Measurements from ENCODE around the gene IZUMO1.
A peak's percentile ranks its signal among the peaks of the same experiment; 100 is the strongest.
"Not testable (repeated sequence)": the region's sequence is repeated elsewhere in the genome, so short reads cannot be mapped to it uniquely, and the experiment has no call there.

Gene IZUMO1

DNA sequence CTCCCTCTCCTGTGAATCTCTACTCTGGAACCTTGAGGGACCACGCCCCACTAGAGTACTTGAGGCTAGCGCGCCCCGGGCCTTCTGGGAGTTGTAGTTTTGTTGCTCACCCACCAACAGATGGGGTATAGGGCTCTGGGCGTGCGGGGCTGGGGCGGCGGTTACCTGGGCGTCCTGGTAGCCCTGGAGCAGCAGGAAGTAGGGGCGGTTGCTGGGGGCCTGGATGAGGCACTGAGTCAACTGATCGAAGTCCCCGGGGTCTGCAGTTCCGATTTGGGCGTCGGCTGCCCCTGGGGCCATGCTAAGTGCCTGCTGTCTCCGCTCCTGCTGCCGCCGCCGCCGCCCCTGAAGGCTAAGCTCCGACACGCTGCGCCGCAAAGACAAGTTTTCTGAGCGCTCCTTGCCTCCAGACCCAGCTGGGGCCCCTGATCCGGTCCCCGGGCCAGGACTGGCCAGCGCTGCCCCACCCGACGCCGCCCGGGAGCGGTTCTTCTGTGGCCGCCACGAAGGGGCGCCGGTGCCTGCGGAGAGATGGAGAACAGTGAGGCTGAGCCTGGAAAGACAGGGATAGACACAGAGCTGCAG lies 11.6 kb downstream of the IZUMO1 start:
- DNase-seq, result peak; percentile 91

DNA sequence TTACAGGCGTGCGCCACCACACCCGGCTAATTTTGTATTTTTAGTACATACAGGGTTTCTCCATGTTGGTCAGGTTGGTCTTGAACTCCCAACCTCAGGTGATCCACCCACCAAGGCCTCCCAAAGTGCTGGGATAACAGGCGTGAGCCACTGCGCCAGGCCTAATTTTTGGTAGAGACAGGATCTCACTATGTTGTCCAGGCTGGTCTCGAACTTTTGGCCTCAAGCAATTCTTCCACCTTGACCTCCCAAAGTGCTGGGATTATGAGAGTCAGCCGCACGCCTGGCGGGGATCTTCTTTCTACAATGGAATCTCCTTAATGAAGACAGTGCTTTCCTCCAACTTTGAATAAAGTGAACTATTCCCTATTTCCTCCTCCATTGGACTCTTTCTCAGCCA lies 12.1 kb downstream of the IZUMO1 start:
- DNase-seq, result no peak

DNA sequence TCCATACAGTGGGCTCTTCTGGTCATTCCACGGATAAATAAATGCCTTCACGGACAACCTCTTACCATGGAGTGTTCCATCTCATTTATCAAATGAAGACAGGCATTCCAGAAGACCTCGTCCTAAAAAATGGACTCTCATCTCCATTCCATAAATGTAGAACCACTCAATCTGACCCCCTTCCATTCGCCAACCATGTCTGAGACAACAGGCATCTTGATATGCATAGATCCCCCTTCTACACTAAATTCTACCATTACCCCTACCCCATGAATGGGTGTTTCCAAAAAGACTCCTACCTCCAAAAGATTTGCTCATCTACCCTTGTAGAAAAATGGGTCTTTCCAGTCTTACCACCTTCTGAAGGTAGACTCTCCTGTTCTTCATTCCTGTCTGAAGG lies 15.3 kb downstream of the IZUMO1 start:
- no peak for DNase-seq

DNA sequence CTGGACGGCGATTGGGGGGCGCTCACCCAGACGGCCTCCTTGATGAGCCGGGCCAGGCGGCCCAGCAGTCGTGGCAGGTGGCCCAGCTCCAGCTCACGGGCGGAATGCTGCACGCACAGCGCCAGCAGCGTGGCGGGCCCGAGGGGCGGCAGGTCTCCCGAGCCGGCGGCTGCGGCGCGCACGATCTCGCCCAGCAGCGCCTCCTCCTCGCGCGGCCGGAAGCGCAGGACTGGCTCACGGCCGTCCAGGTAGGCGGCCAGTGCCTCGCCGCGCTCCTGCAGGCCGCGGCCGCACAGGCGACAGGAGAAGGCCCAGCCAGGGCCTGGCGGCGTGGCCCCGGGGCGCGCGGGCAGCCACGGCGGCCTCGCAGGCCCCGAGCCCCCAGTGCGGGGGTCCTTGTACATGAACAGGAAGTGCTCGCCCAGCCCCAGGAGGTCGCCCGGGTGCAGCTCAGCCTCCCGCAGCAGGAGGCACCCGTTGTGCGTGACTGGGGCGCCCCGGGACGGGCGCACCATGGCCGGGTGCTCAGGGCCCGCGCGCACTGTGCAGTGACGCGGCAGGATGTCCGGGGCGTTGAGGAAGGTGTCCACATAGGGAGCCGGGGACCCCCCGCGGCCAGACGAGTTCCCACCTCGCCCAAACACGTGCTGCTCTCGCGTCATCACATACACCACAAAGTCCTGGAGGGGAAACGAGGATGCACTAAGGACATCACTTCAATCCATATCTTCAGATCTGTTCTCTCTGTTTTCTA lies 17.6 kb downstream of the IZUMO1 start:
- peak; percentile 62 for DNase-seq

DNA sequence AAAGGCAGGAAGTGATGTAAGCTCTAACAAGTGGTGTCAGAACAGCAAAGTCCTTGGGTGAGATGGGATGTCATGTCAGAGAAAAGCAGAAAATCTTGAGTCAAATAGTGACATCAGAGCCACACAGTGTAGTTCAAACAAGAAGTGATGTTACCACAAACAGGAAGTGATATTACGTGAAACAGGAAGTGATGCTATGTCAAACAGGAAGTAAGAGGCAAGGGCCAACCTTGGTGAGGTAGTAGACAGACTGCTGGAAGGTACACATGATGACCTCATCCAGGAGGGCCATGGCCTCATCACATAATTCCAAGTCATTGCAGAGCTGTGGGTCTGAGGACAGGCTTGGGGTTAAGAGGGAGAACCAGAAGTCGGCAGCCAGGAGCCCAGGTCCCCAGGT lies 20.2 kb downstream of the IZUMO1 start:
- DNase-seq, result peak; percentile 58

DNA sequence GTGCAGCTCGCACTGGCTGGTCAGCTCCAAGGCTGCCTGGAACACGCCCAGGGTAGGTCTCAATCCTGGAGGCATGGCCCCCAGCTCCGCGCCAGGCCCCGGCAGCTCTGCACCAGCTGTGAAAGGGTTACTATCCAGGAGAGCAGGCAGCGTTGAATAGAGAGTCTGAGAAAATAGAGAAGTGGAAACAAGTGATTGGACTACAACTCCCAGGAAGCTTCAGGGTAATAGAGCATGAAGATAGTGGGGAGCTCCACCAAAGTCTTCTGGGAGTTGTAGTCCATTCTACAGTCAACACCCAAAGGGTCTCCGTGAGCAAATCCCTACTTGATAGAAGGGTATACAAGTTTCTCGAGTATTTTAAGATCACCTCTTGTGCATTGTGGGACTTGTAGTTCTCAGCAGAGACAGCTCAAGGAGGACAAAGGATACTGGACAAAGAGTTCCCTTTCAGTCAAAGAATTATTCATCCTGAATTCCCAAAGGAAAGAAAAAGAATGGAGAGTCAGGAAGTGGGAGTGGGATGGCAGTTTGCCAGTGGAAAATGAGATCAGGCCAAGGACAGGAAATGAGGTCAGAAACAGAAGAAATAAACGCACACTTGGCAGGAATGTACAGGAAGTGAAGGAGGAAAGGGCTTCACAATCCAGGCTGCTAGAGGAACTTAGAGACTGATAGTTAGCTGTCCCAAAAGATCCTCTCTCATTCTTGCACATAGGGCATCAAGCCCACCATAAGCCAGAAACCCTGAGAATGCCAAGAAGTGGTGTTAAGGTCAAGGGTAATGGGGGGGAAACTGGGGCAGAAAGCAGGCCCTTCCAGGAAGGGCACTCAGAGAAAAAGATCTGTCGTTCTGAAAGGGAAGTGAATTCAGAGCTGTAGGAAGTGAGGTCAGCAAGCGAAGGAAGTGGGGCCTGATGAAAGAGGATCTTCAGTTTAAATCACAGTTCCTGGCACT lies 21.6 kb downstream of the IZUMO1 start:
- peak; percentile 79 for DNase-seq

DNA sequence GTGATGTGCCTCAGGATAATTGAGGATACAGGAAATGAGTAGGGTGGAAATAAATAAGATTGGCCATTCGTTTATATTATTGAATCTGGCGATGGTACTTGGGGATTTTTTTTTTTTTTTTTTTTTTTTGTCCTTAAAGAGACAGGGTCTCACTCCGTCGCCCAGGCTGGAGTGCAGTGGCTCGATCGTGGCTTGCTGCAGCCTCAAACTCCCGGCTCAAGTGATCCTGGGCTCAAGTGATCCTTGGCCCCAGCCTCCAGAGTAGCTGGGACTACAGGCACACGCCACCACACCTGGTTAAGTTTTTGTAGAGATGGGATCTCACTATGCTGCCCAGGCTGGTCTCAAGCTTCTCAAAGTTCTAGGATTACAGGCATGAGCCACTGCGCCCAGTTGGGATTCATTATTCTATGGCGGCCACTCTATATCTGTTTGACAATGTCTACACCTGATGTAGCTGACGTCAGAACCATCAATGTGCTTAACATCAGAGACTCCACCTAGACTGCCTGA lies 24.5 kb downstream of the IZUMO1 start:
- DNase-seq, result no peak

DNA sequence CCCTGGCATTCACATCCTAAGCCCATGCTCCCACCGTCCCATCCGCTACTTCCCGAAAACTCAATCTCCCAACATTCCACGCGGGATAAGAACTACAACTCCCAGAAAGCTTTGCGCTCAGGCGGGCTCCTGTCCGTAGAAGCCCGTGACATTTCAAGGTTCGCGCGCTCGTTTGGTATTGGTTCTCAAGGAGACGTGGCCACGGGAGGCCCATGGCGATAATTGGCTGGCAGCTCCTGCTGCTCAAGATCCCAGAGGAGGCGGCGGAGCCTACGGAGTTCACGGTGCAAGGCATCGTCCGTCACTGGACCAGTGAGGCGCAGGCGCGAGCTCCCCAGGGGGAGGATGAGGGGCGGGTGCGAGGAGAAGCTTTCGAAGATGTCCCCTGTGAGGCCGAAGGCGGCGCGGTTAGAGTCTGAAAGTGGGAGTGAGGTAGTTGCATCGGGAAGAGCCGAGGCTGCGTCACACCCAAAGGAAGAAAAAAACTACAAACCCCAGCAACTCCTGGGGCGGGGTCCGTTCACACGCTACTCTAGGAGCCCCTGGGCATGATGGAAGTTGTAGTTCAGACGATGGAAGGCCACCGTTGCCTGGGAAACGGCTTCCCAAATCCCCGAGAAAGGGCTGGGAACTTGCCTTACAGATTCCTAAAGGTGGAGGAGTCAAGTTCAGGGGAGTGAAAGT lies 26.0 kb downstream of the IZUMO1 start:
- peak; percentile 99 for DNase-seq

DNA sequence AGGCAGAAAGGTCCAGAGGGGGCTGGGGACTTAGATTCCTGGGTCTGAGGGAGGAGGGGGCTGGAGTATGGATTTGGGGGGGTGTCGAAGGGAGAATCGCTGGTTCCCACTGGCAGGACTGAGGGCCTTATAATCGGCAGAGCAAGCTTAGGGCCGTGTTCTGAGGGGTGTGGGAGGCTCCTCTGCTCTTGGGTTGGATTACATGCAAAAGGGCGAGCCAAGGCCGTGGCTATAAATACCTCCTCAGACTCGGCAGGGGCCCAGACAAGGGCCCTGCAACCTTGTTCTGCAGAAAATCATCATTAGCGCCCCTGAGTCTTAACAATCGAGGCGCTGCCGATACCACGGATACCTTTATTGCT lies 26.5 kb downstream of the IZUMO1 start:
- no peak for DNase-seq

DNA sequence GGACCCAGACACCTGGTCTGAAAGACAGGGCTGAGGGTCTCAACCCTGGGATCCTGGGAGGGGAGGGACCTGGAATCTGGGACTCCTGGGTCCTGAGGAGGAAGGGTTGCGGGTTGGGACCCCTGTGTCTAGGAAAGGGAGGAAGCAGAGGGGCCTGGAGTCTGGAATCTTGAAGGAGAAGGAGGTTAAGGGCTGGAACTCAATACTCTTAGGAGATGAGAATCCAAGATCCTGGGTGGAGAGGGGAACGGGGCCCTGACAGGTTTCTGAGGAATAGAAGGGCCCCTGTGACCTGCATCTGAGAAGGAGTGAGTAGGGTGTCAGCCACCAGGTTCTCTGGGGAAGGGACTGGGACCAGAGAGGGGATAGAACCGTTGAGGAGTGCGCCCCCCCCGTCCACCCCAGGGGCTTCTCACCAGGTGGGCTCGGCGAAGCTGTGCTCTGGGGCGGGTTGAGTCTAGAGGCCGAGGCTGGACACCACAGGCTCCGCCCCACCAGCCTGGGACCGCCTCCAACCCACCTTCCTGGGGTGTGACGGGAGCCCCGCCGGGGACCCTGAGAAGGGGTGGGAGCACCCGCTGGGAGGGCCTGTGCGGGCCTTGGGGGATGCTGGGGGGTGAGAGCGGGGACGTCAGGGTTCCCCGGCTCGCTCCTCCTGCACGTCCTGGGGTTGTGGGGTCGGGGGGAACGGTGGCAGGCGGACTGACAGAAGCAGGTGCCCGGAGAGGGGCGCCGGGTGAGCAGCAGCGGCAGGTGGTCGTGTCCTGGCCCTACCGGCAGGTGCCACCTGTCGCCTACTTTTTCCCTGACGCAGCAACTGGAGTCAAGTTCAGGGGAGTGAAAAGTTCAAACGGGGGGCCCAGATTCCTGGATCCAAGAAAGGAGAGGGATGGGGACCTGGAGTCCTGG lies 27.2 kb downstream of the IZUMO1 start, which contains the start of gene MAMSTR:
TSS of gene MAMSTR (minus strand) at position 463 of the 909 bp plus-strand sequence. CDS start 694 bp downstream, outside the sequence.
- no peak for DNase-seq

DNA sequence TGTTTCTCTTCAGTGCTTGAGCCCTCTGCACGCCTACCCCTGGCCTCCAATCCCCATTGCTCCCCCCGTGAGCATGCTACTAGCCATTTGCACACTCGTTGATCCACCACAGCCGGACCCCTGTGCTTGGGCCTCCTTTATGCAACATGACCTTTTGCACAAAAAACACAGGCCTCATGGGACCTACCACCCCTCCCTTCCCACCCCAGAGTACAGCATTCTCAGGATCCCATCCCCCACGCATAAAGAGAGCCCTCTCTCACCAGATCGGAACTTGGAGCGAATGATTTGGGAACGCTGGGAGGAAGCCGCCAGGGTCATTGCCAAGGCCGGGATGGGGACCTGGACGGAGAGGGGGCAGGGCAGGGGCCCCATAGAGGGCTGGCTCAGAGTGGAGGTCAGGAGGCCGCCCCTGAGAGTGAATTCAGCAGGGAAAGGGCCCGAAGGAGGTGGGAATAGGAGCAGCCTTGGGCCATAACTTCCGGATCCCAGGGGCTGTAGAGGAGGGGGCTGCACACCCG lies 27.9 kb downstream of the IZUMO1 start:
- DNase-seq, result no peak

DNA sequence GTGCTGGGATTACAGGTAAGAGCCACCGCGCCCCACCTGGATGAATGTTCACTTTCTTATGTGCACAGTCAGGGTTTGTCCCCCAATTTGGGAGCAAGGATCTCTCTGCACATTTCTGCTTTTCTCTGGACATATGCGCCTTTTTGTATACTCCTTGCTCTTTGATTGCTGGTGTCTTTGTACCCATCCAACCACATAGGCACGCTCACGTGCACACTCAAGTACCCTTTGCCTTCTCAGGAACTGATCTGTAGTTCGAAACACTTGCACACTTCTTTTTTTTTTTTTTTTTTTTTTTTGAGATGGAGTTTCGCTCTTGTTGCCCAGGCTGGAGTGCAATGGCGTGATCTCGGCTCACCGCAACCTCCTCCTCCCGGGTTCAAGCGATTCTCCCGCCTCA lies 28.6 kb downstream of the IZUMO1 start:
- not testable (repeated sequence) for DNase-seq

DNA sequence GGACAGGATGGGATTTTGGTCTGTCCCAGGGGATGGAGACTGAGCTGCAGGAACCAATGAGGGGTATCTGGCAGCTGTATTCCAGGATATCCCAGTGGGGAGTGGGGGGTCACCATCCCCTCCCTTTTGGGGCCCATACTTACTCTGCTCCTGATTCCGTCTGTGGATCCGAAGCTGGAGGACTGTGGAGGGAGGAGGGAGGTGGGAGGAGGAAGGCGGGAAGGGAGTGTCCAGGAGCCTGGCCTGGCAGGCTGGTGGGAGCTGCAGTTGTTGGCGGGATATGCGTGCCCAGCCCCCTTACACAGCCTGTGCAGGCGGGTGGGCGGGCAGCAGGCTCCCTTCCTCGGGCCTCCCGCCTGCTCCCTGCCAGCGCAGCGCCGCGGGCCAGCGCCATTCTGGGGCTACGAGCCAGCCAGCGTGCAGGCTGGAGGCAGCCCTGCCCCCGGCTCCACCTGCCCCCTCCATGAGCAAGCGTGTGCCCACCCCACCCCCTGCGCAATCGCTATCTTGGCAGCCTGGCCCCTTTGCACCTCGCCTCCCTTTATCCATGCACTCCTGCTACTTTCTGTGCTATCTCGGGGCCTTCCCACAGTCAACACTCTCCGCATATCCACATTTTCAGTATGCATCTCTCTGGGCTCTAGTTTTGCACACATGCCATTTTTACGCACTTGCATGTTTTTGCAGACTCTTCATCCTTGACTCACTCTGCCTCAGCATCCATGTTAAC lies 30.0 kb downstream of the IZUMO1 start:
- DNase-seq, result peak; percentile 31

DNA sequence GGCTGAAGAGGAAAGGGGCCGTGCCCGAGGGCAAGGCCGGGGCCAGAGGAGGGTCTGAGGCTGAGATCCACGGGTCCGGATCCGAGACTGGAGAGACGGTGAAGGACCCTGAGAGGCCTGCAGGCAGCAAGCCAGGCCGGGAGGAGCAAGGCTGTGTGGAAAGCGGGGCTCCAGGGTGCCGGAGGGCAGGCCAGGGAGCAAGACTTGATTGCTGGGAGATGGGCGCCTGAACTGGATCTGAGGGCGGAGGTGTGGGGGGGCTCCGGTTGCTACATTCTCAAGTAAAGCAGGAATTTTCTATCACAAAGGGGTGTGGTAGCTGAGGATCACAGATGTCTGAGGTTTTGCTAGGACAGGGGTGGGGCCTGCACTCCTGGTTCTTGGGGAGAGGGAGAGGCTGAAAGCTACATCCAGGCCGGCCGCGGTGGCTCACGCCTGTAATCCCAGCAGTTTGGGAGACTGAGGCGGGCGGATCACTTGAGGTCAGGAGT lies 31.0 kb downstream of the IZUMO1 start:
- DNase-seq, result no peak

DNA sequence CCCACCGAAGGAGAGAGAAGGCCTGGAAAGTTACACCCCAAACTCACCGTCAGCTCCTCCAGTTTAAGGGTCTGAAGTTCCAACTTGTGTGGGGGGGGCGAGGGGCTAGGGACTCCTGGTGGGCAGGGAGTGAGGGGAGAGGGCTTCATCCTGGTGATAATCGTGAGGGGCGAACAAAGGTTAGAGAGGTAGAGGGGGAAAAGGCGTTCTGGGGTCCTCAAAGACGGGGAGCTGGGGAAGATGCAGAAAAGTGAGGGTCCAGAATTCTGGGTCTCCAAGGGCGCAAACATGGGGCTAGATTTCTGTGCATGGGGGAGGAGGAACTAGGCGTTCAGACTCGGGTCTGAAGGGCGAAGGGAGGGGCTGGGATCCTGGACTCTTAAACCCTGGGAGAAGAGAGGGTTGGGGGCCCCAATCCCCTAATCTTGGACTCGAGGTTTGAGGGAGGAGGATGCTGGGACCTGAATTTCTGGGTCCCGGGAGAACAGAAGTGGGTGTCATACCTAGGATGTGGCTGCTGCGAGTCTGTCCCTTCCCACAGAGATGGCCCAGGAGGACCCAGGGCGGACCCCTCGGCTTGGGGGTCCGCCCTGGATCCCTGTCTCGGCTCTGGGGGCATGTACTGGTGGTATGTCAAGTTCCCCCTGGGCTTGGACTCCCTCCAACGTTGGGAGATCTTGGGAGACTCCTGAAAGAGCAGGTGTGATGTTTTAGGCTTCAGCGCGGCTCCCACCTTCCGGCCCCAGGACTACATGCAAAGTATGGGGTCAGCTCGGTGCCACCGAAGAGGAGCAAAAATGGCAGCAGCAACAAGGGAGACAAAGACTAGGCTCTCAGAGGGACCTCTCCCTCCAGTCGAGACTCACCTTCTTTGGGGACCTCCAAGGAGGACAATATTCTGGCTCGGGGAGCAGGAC lies 31.7 kb downstream of the IZUMO1 start:
- DNase-seq, result no peak

DNA sequence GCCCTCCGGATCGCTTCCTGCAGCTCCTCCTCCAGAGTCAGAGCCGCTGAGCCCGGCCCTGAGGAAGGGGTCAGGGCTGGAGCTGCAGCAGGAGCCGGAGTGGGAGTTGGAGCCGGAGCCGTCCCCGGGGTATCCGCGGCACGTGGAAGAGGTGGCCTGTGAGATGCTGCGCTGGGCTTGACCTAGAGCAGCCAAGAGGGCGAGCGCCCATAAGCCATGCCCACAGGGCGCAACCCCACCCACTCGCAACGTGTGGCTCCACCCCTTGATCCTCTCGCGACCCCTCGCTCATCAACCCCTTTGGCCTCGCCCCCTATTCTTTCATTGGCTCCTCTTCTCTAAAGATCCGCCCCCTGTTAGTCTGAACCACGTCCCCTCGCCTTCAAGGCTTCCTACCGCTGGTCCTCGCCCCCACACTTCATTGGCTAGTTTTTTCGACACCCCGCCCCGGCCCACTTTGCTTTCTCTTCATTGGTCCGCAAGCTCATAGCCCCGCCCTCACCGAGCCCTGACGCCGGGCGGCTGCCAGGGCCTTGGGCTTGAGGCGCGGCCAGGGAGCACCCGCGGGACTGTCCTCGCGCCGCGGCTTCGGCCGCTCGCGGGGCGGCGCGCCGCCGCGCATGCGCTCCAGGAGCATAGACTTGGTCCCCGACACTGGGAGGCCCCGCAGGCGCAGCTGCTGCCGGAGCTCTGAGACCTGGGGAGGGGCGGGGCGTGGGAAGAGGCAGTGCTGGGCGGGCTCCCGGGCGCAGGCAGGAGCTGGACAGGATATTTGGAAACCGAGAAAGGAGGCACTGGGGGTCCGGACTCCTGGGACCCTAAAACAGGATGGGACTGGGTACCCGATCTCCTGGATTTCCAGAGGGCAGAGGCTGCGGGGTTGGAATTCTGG lies 32.6 kb downstream of the IZUMO1 start:
- DNase-seq, result peak; percentile 100

DNA sequence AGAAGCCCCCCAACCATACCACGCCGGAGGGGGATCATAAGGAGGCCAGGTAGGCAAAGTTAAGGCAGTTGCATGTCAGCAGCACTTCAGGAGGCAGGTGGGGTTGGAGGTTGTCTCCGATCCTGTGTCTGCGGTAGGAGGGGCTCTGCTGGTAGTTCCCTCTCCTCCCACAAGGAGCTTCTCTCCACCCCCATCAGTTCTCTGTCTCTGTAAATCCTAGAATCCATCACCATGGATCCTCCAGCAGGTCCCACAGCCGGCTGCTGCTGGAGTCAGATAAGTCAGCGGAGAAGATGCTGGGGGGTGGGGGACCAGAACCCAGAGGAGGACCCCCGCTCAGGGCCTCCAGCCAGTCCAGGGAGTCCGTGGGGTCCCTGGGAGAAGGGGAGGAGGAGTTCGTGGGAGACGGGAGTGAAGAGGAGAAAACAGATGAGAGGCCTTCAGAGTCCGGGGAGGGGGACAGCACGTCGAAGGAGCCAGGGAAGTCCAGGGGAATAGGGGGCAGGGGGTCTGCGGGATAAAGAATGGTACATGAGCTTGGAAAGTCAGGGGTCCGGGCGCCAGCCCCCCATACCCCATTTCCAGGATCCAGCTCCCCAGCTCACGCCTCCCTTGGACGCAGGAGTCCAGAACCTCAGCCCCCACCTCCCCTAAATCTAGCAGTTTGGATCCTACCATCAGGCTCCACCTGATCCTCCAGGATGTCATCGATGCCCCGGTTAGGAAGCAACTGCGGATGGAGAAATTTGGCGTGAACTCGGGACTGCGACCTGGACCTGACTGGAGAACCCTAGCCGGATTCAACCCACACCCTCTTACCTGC lies 33.5 kb downstream of the IZUMO1 start:
- peak; percentile 61 for DNase-seq
